NCI-H526 treated with DMSO at 0.1 percent for 48 hours (cell line): Measurements from ENCODE around the gene GPC3.

Experiments
- DNase-seq: peaks from one replicate; lab custom pipeline; 2025; lab: John Stamatoyannopoulos, UW

GPC3 gene

DNA sequence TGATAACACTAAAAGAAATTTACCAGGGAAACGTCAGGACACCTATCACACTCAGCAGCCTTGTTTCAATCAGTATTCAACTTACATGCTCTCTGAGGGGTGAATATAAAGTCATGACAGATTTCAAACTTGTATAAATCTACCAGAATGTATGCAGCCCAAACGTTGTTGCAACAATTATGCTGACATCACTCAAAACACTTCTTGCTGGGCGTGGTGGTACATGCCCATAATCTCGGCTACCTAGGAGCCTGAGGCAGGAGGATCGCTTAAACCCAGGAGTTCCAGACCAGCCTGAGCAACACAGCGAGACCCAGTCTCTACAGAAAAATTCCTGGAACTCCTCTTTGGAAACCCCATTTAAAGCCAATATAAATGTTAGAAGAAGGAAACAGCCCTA lies 303.5 kb downstream of the GPC3 start:
- DNase-seq = no peak

DNA sequence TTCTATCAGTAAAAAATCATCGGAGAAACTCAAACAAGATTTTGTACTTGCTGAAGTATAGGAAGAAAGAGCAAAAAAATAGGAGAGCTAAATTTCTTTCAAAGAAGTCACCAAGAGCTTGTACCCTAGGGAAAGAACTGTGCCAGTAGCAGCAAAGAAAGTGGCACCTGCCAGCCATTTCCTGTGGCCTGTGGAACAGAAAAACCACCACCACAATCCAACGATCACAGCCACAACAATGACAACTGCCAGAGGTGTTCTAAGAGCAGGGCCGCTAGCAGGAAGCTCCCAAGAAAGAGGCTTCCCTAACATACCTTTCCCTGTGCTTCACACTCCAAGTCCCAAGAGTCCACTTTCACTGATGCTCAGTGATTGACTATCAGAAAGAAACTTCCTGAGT lies 304.0 kb downstream of the GPC3 start:
- DNase-seq = no peak

DNA sequence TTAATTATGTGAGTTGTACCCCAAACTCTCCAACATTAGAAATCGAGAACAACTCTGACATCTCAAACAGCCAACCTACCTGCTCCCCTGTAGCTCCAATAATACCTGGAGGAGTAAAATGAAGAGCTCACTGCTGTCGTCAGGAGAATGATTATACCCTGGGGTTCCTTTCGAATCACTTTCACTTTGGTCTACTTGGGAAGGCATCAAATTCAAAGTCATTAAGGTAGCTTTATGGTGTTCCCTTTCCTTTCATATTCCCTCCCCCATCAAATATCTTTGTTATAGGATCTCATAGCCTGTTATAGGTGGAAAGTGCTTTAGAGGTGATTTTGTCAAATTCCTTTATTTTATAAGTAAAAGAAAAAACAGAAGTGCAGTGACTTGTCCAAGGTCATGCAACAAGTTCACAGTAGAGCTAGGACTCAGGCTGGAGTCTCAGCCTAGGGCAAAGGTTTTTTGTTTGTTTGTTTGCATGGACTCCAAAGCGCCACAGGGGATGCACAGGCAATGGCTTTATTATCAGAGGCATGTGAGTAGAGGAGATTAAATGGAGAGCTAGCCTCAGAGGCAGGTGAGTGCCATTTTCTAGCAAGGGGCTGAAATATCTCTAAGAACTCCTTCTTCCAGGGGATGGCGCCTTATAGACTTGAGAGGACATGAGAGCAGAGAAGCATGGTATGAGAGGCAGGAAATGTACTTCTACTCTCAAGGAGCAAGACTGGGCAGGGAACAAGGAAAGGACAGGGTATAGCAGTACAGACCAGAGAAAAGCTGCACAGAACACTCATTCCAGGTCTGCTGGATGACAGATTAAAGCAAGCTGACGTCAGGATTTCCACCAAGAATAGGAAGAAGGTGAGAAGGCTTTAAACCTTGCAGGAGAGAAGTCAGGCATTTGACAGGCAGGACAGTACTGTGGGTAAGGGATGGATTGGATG lies 308.0 kb downstream of the GPC3 start:
- DNase-seq = peak; percentile 33

DNA sequence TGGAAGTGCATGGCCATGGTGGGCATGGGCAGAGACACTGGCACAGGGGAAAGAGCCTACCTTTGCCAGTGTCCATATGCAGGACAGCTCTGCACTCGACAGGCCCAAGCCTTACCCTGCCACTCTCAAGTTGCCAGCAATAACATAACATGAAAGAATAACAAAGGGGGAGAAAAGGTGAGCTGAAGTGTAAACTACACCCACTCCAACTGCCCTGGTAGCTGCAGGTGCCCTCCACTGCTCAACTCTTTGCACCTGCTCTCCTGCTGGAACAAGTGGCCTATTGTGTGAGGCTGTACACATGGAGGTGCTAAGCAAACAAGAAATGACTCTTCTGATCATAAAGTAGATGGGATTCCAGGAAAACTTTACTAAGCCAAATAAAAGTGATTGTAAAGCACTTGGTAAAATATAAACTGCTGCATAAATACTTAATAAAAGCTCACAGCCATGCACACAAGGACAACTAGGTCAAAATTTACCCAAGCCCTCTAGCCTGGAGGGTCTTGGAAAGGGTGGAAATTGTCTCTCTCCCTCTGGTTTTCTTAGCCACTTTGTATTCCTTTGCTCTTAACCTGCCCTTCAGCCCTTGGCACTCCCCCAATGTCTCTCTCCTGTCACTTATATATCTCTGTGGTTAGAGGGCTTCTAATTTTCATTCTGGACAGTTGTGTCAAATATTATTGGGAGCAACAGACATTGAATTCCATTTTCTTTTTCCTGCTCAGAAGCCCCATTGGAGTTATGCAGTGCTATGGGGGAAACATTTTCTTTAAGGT lies 308.9 kb downstream of the GPC3 start:
- DNase-seq = peak; percentile 96

DNA sequence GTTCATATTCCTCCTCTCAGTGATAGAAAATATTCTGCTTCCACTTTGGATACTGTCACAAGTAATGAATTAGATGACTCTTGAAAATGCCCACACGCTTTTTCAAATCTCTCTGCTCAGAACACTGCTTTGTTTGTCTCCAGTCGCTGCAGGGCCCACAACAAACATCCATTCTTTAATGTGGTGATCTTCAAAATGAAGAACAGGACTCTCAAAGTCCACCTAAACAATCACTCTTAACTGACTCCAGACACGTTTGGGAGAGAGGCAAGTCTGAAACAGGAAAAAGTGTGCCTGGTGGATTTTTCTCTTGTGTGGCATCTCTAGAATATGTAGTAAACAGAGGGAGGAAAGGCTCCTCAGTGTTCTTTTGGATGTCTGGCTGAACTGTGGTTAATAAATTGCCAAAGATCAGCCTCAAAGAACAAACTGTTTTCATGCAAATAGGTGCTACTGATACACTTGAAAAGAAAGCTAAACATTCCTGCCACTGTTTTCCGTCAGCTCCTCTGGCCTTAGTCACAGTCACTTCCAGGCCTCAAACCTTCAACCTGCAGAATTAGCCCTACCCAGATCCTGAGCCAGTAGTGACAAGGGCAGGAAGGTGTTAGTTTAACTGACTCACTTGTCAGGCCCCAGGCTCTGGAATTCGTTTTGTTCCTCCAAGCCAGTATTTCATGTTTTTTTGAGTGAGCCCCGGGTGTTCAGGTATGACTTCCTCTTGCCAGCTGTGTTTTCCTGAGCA lies 310.5 kb downstream of the GPC3 start:
- peak; percentile 52 for DNase-seq

DNA sequence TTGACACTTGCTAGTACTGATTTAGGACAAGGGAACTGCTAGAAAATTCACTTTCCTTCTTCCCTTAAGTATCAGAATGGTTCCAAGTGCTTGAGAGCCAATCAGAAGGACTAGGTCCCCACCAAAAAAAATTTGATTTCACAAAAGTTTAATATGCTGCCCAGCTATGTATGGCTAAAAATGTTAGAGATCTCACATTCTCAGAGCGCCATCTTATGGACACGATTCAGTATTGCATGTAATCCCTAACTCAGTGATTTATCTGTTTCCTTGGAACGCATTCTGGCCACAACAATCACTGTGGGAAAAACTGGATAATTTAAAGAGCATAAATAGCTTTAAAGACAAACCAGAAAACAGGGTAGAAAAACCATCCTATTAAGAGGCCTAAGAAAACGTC lies 315.0 kb downstream of the GPC3 start:
- peak; percentile 10 for DNase-seq

DNA sequence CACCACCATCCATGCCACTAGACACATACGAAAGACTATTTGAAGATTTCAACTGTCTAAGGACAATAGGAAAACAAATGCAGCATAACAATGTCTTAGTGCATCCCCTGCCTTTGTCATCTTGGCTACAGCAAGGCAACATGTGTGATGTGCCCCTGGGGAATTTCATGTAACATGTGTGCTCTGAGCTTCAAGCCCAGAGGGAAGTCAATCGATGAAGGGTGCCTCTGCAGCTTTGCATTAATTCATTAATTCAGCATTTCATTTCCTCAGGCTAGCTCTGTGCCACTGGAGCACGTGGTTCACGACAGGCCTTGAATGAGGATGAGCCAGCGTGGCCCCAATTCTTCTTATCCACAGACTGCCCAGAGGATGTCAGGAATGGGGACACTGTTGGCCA lies 316.2 kb downstream of the GPC3 start:
- DNase-seq = no peak

DNA sequence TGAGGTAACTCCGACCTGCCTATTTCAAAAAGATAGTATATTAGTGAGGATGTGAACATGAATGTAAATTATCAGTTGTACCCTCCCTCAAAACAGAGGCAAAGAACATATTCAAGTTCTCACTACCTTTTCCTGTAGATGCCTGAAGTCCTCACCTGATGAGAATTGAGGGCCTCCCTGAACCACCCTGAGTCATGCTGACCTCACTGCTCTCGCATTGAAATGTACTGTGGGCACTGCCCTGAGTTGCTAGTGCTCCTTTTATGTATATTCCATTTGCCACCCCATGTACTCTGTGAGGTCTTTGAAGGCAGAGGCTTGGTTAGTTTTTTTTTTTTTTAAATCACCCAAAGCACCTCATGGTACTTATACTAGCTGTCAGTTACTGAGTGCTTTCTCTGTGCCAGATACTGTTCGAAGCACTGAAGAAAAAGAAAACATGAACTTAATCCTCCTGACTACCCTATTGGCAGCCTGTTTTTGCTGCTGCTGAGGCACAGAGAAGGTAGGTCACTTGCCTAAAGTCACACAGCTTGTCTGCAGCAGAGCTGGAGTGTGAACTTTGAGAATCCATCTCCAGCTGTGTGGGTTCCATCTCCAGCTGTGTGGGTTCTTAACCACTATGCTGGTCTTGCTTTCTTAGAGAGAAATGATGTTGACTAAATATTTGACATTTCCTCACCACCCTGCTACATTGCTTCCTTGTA lies 317.0 kb downstream of the GPC3 start:
- no peak for DNase-seq

DNA sequence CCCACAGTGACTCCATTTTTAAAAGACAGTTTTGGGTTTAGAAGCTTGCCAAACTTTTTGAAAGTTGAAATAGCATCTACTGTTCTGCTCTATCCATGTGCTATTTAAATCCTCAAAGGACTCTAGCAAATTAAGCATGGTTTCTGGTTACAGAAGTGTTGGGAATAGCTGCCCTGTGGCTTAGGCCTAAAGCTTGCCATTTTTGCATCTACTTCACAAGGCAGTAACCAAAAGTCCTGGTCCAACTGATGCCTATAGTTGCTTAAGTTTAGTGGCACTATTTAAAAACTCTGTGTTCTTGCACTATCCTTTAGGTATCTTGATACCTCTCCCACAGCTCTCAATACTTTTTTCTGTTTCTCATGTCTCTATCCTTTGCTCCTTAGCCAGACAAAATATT lies 319.1 kb downstream of the GPC3 start:
- DNase-seq = no peak

DNA sequence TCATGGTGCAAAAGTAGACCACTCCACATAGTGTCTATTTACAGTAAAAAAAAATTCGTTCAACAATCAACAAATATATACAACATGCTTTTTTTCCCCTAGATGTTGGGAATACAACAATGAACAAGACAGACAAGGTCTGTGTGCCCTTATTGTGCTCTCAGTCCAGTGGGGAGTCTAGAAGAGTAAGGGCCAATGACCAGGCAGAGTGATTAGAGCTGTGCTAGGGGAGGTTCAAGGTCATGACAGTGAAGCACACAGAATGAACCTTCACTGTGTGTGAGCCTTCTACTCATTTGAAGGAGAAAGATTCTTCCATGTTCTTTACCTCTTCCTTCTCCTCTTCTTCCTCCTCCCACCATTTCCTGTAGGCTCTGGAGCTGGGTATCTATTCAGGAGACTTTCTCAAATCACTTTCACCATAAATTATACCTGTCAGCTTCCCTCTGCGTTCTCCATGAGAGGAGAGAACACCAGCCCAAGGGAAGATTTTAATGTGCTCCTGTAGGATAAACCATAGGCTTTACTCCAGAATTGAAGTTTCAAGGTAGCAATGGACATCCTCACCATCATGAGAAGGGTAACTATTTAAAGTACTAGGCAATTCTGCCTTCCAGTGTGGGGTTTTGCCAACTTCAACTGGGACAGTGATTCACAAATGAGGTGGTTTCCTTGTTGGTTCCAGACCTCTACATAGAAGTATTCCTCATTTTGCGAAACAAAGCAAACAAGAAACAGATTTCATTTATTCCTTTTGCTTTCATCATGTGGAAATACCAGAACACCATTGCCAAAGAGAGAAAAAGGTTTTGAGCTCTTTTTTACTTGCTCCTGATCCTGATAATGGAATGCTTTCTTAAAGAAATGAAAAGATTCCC lies 323.2 kb downstream of the GPC3 start:
- no peak for DNase-seq

DNA sequence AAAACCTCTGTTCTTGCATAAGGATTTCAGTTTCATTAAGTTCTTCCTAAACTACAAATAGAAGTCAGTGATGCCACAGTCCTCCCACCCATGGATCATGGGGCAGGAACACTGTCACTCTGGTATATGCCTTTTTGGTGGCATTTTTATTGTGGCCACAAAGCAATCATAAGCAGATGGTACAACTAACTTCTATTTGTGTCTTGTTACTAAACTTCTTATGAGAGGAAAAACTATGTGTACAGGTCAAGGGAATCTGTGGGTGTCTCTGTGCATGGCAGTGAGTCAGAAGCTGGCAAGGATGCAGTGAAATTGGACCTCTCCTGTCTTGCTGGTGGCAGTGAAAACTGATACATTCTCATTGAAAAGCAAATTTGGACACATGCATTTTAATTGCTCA lies 325.1 kb downstream of the GPC3 start:
- no peak for DNase-seq

DNA sequence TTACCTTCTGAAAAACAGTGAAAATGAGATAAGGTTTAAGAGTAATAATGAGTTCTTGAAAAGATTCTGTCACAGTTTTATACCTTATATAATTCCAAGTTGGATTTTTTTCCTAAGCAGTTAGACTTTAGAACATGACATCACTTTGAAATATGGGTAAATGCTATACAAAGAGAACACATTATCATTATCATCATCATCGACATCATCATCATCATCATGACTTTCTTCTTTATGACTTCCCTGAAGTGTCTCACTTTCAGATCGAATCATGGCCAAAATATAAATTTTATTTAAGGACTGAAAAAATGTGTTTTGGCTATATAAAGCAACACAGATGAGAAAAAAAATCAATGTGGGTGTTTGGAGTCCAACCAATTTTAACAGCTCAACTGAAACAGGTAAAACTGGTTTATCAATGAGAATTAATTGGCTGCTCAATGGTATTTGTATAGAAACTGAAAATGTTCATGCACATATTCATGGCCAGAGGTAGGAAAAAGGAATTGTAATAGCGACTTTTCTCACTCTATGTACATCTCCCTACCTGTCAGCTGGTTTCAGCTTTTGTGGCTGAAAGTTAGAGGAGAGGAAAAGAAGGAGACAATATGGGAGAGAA lies 327.0 kb downstream of the GPC3 start:
- DNase-seq = no peak

DNA sequence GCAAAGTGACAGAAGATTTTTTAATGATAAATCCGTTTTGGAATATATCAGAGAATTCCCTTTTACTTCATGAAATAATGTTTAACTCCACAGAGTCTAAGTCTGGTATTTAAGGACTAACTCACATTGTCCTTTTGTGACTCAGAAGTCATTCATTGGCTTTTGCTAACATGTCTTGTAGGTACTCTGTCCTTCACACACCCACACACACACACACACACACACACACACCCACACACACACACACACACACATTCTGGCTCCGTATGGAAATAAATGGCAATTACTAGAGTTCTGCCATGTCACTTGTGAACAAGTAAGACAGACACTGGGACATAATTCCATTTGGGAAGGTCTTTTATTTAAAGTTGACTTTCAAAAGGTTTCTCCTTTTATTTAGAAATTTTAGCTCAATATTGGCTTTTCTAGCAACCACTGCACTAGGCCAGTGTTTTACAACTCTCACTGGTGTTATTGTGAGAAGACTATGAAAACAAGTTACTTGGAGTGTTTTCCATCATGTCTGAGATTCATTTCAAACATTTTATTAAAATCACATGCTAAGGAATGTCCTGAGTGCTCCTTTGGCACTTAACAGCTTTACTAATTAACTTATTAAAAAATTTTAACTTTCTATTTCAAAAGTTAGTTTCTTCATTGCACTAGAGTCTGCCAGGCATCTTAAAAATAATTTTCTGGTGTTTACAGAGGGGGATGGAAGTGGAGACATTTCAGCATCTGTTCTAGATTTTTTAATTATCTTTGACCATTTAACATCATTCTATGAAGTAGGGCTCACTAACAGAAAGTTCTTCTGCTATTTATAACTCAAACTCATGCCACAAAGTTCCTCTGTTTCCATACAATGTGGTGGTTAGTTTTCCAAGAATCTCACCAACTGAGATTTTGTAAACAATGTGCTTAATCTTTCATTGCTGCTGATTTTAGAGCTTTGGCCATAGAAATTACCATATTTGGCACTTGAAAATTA lies 329.8 kb downstream of the GPC3 start:
- no peak for DNase-seq

DNA sequence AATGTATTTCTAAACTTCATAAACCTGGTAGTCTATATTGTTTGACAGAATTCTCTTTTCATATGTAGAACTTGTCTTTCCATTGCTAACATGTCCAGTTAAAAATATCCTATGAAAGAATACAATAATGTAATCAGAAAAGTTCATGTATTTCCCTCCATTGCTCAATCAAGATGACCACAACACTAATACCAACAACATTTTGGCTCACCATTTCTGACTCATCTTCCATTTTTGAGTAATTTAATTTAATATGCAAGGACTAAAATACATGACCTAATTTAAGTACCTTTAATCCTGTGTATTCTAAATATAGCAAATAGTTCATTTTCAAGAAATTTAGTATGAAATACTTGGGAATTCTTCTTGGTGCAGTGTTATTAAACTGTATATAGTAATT lies 330.6 kb downstream of the GPC3 start:
- no peak for DNase-seq

DNA sequence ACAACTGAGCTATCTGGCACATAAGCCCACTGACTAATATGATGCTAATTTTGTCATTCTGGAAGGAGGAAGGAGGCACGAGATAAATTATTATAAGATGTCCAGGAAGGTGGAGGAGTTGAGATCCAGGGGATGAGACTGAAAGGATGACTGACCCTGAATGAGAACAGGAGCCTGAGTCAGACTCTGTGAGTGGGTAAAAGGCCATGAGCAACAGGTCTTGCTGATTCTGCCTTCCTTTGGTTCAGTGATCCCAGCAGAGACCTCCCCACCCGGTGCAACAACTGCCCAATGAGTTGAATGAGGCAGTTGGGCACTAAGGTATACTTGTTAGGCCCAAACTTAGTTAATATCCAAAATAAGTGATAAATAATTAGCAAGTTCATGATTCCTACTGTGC lies 332.0 kb downstream of the GPC3 start:
- no peak for DNase-seq

DNA sequence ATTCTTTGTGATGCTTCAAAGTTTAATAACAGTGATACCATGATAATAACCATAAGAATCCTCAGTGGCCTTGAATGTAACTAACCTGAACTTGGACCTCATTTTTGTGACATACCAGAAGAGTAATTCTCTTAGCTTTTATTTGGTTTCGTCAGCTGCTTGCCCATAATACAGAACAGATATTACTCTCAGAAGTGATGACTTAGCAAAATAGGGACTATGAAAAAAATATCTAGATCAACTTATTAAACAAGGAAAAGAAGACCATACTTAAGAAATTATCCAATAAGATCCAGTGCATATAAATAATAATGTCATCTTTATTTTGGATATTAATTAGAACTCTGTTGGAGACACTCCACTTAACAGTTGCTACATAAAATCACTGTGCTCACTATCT lies 333.2 kb downstream of the GPC3 start:
- no peak for DNase-seq

DNA sequence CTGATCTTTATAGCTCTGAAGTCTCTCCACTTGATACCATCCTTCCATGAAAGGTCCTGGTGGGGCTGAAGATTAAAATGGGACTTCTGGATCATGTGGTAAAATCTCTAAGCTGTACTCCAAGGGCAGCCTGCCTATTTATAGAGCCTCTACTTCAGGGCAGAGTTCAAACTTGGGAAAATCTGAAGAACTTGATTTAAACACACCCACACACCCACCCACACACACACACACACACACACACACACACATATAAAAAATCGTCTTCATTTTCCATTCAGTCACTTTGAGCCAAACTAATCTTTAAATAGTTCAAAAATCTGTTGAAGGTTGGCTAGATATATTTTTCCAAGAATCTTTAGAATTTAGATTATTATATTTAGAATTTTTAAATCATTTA lies 335.2 kb downstream of the GPC3 start:
- DNase-seq = no peak

DNA sequence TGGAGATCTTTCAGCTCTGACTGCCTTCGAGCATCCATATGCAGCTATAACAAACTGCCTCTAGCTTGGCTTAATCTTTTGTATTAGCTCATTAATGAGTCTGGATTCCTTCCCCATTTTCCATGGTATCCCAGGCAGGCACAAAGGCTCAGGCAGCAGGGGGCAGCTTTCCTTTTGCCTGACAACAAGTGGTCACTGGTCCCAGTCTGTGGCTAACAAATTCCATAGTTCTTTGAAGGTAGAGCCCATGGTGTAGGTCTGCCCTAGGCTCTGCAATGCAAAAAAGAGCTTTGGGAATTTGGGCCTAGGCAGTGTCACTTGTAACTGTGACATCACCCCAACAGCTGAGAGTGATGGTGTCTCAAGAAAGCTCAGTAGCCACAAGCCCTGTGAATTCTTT lies 335.7 kb downstream of the GPC3 start:
- DNase-seq = no peak

DNA sequence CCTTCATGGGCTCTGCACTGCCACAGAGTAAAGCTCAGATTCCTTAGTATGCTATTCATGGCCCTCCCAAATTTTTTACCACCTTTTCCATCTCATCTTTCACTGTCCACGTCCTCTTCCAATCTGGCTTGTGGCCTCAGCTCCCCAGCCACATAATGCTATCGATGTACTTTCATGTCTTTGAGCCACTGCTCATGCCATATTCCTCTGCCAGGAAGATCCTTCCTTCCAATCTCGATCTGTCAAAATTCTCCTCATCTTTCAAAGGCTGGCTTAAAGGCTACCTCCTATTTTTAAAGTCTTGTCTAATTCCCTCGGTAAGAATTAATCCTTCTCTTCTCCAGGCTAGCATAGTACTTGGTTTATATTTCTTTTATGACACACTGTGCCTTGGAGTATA lies 336.8 kb downstream of the GPC3 start:
- DNase-seq = no peak
